Endodermal cell (in vitro differentiated cells): ENCODE results near the gene TGFBI. TPM values are rescaled to one million over a fixed set of nuclear protein-coding genes. Genes with fewer than 3 reads are reported as not detected.

Experiments used
- DNase-seq: peaks from one replicate; pipeline ENCODE4 v3.0.0-alpha.2; 2017
- H3K27ac ChIP-seq: 2 replicates; pipeline ENCODE4 v1.5.1; 2013; ENCODE audit warnings: mild to moderate bottlenecking, low read depth, low read length, moderate library complexity
- H3K27me3 ChIP-seq: 2 replicates; pipeline ENCODE4 v1.6.1; 2013; ENCODE audit warnings: mild to moderate bottlenecking, low read length, moderate library complexity; ENCODE audit not compliant: insufficient read depth, control insufficient read depth, poor library complexity, severe bottlenecking
- H3K36me3 ChIP-seq: 2 replicates; pipeline ENCODE4 v1.7.0; 2013; ENCODE audit warnings: mild to moderate bottlenecking, low read length, moderate library complexity; ENCODE audit not compliant: control insufficient read depth, insufficient read depth
- H3K4me1 ChIP-seq: one replicate; pipeline ENCODE4 v1.7.0; 2013; ENCODE audit warnings: low read length; ENCODE audit not compliant: control insufficient read depth, insufficient read depth
- H3K4me3 ChIP-seq: 2 replicates; pipeline ENCODE4 v1.5.1; 2013; ENCODE audit warnings: mild to moderate bottlenecking, low read length, moderate library complexity
- H3K9ac ChIP-seq: 2 replicates; pipeline ENCODE4 v1.6.1; 2013; ENCODE audit warnings: mild to moderate bottlenecking, low read length, moderate library complexity; ENCODE audit not compliant: poor library complexity, severe bottlenecking; ENCODE audit errors: extremely low read depth
- H3K9me3 ChIP-seq: 2 replicates; pipeline ENCODE4 v1.6.1; 2013; ENCODE audit warnings: mild to moderate bottlenecking, low read length, moderate library complexity; ENCODE audit not compliant: control insufficient read depth
- H3K27ac Mint-ChIP-seq: 2 replicates; pipeline ENCODE4 v1.8.0; 2020; ENCODE audit warnings: mixed read lengths
- H3K27me3 Mint-ChIP-seq: 2 replicates; pipeline ENCODE4 v1.8.0; 2021; ENCODE audit warnings: mild to moderate bottlenecking, mixed read lengths; ENCODE audit not compliant: insufficient read depth
- H3K36me3 Mint-ChIP-seq: 2 replicates; pipeline ENCODE4 v1.8.0; 2020; ENCODE audit warnings: low read depth, mixed read lengths
- H3K4me1 Mint-ChIP-seq: 2 replicates; pipeline ENCODE4 v1.8.0; 2020; ENCODE audit warnings: mixed read lengths
- H3K4me3 Mint-ChIP-seq: 2 replicates; pipeline ENCODE4 v1.8.0; 2020; ENCODE audit warnings: mild to moderate bottlenecking, moderate library complexity, mixed read lengths
- H3K9me3 Mint-ChIP-seq: 2 replicates; pipeline ENCODE4 v1.8.0; 2020; ENCODE audit warnings: mild to moderate bottlenecking, mixed read lengths
- CTCF ChIP-seq: fragments of 200-600 bp; sonication (generic); conservative IDR thresholded peaks from 2 replicates; pipeline ENCODE4 v1.5.0; 2021; ENCODE audit warnings: antibody characterized with exemption, mild to moderate bottlenecking
- WGBS, 2 experiments: methylation state at CpG; one replicate each; pipeline versions ENCODE4 v1.1.5 to v1.1.7; 2013; ENCODE audit warnings: missing lambda C conversion rate in 2 of 2, mixed read lengths in 1 of 2; ENCODE audit not compliant: insufficient coverage in 1 of 2, insufficient read length in 1 of 2; 5-methylcytosine and 5-hydroxymethylcytosine counted together
- total RNA-seq, 2 donors: library from RNA; stranded (reverse); fragmentation: NEBNext Ultra II Directional in 1 of 2; extraction: Animal tissue kit (Norgen Biotek cat#: 25700) in 1 of 2; gene quantifications; 2 replicates in 1 of 2; 3 replicates in 1 of 2; pipeline ENCODE4 v1.2.1, GENCODE V29; 2021

The TGFBI gene
- total RNA-seq, 2 donors from 2014 or later = 2.8 to 4.9 TPM

DNA sequence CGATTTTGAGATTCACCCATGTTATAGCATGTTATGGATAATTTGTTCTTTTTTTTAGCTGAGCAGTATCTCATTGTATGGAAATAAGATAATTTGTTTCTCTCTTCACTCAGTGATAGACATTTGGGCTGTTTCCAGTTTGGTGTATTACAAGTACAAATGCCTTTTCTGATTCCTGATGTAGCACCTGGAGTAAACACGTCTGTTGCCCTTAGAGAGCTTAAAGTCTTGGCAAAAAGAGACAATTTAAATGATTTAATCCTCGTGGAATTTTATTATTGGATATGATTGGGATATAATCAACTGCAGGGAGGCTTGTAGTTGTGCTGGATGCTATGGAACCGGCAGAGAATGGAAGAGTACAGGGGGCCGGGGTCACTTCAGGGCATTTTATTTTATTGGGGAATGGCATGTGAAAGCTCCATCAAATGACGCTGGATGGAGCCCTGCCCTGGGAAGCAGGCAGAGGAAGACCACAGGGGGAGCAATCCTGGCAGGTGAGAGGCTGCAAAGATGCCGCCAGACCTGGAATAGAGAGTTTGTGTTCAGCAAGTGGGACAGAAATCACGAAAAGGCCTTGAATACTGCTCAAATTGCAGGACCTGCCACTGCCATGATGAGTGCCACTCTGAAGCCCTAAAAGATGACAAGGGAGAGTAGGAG lies 31.0 kb upstream of the TGFBI start:
- peak; percentile 67 for DNase-seq
- H3K27ac ChIP-seq = no peak overlapping the region
- WGBS, 2 experiments = 80 to 81% methylated on average over 7 to 8 of the region's 8 CpGs
- no peaks in the 10 kb centered on the region for H3K9me3 ChIP-seq
- Mint-ChIP-seq H3K27me3 (peaks cover 12% of the 10 kb centered on the region), H3K9me3 (no peaks in the 10 kb centered on the region), H3K27ac (no peak overlapping the region), H3K4me3 (no peak overlapping the region), H3K4me1 (no peaks in the 10 kb centered on the region), H3K36me3 (no peaks in the 10 kb centered on the region)
- H3K36me3 ChIP-seq = no peaks in the 10 kb centered on the region
- H3K27me3 ChIP-seq = no peaks in the 10 kb centered on the region
- peak; percentile 57 for TF ChIP-seq CTCF
- no peaks in the 10 kb centered on the region for H3K4me1 ChIP-seq
- H3K9ac ChIP-seq = no peak overlapping the region
- H3K4me3 ChIP-seq = no peak overlapping the region

- H3K4me3 Mint-ChIP-seq = no peak overlapping the region
- Histone ChIP-seq H3K27ac (no peak overlapping the region), H3K9ac (no peak overlapping the region), H3K4me1 (no peaks in the 10 kb centered on the region), H3K27me3 (no peaks in the 10 kb centered on the region), H3K36me3 (no peaks in the 10 kb centered on the region), H3K9me3 (no peaks in the 10 kb centered on the region), H3K4me3 (no peak overlapping the region)
- peaks cover 12% of the 10 kb centered on the region for H3K27me3 Mint-ChIP-seq
- no peaks in the 10 kb centered on the region for H3K36me3 Mint-ChIP-seq
- no peak overlapping the region for H3K27ac Mint-ChIP-seq
- TF ChIP-seq CTCF = no peak
- DNase-seq = peak; percentile 40
- 82 to 86% methylated on average over 5 to 6 of the region's 6 CpGs for WGBS, 2 experiments
- no peaks in the 10 kb centered on the region for H3K9me3 Mint-ChIP-seq
- no peaks in the 10 kb centered on the region for H3K4me1 Mint-ChIP-seq
Measured at GRCh38 chr5:135998889-135999288, 29.9 kb upstream of the TGFBI start.

DNA sequence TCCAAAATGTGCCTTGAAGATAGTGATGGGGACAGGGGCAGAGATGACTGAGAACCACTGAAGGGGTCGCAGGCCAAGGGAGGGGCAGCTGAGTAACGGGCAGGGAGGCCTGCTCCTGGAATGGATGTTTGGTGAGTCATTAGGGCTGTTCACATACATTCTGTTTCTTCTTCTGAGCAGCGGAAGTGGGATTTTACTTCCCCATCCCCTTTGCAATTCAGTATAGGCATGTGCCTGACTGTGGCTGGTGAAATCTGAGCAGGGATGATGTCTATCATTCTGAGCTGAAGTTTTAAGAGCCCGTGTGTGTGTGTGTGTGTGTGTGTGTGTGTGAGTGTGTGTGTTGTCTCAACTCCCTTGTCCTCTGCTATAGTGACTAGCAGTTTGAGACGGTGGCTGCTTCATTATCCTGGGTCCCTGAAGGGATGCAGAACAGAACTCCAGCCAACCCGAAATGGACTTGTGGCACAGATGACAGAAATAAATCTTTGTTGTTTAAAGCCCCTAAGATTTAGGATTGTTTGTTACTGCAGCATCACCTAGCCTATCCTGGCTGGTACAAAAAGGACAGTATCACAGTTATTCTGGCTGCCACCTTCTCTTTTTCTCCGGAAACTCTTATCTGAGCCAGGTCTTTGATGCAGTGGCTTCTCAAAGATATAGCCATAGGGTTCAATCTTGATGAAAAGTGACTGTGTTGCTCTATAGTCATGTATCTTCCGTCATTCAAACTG lies 29.2 kb upstream of the TGFBI start:
- no peaks in the 10 kb centered on the region for H3K36me3 ChIP-seq
- H3K9ac ChIP-seq = no peak overlapping the region
- no peak overlapping the region for H3K4me3 ChIP-seq
- no peaks in the 10 kb centered on the region for H3K9me3 ChIP-seq
- H3K4me1 ChIP-seq = no peaks in the 10 kb centered on the region
- H3K27ac Mint-ChIP-seq = no peak overlapping the region
- no peaks in the 10 kb centered on the region for H3K27me3 ChIP-seq
- peak; percentile 32 for DNase-seq
- H3K4me3 Mint-ChIP-seq = no peak overlapping the region
- WGBS, 2 experiments = 87 to 89% methylated on average over 4 to 8 of the region's 8 CpGs
- no peaks in the 10 kb centered on the region for H3K9me3 Mint-ChIP-seq
- H3K4me1 Mint-ChIP-seq = no peaks in the 10 kb centered on the region
- no peaks in the 10 kb centered on the region for H3K36me3 Mint-ChIP-seq
- TF ChIP-seq CTCF = no peak
- H3K27ac ChIP-seq = no peak overlapping the region
- H3K27me3 Mint-ChIP-seq = peaks cover 12% of the 10 kb centered on the region
